SK-N-SH treated with all-trans-retinoic acid at 6 μM for 48 hours (cell line): ENCODE data around the gene ARHGEF2.

Experiments
- OSR1 ChIP-seq: fragments of 250-450 bp; sonication (Bioruptor Pico); IDR thresholded peaks from 2 replicates; pipeline ENCODE4 v1.8.0; 2022; ENCODE audit warnings: moderate library complexity, mild to moderate bottlenecking, inconsistent platforms
- ZFP3 ChIP-seq: fragments of 250-450 bp; sonication (Bioruptor Pico); IDR thresholded peaks from 2 replicates; pipeline ENCODE4 v1.5.0; 2020; ENCODE audit warnings: mild to moderate bottlenecking, moderate library complexity
- TF ChIP-seq, protein P1 (sequence below): fragments of 250-450 bp; sonication (Bioruptor Pico); IDR thresholded peaks from 2 replicates; pipeline ENCODE4 v1.8.0; 2020; ENCODE audit warnings: mild to moderate bottlenecking, moderate library complexity, borderline replicate concordance

DNA sequence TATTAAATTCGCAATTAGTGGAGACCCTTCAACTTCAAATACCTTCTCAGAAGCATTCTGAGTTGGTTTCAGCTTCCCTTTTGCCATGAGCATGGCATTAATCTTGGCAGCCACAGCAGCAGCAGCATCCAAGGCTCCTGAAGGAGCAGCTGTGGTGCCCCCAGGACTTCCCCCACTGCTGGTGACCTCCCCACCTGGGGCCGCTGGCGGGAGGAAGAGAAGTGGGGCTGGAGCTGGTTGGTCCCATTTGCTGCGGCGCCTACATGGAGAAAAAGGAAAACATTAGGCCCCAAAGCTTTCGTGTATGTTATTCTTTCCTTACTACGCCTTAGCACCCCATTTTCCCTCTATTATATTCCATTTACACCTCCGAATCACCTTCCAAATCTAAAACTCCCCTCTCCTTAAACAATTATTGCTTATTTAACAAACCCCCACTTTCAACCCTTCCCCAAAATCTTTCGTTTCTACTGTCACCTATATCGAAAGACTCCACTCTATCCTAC lies 44.7 kb downstream of the ARHGEF2 start:
- TF ChIP-seq, protein P1, sequence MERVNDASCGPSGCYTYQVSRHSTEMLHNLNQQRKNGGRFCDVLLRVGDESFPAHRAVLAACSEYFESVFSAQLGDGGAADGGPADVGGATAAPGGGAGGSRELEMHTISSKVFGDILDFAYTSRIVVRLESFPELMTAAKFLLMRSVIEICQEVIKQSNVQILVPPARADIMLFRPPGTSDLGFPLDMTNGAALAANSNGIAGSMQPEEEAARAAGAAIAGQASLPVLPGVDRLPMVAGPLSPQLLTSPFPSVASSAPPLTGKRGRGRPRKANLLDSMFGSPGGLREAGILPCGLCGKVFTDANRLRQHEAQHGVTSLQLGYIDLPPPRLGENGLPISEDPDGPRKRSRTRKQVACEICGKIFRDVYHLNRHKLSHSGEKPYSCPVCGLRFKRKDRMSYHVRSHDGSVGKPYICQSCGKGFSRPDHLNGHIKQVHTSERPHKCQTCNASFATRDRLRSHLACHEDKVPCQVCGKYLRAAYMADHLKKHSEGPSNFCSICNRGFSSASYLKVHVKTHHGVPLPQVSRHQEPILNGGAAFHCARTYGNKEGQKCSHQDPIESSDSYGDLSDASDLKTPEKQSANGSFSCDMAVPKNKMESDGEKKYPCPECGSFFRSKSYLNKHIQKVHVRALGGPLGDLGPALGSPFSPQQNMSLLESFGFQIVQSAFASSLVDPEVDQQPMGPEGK (CRISPR knock-in tag) = no peak
- TF ChIP-seq OSR1 (CRISPR knock-in tag) (no peak), ZFP3 (no peak)
